A673 (cell line): ENCODE results near the gene TFB1M.

Experiments
- CTCF ChIP-seq: fragments of 300-800, 200-600 bp; sonication (generic); conservative IDR thresholded peaks from 2 replicates; pipeline ENCODE4 v1.5.1; 2017; ENCODE audit warnings: low read depth, mild to moderate bottlenecking, antibody characterized with exemption, low read length, moderate library complexity, mixed read lengths
- EZH2 ChIP-seq: fragments of 200-600 bp; sonication (generic); IDR thresholded peaks from 2 replicates; pipeline ENCODE4 v1.6.1; 2017; ENCODE audit warnings: borderline replicate concordance, low read depth, mild to moderate bottlenecking, mixed read lengths, antibody characterized with exemption, low read length; ENCODE audit not compliant: poor library complexity, severe bottlenecking

- TF ChIP-seq CTCF (no peak), EZH2 (no peak)
These were observed 63.4 kb downstream of the TFB1M start for GRCh38 chr6:155250701-155251381.
